22Rv1 (cell line): ENCODE data around the gene SPINT1.

Experiments used
- H3K27ac ChIP-seq: fragments of 450-650 bp; 2 replicates; pipeline ENCODE4 v1.5.1; 2017
- CTCF ChIP-seq: fragments of 450-650 bp; IDR thresholded peaks from 2 replicates; pipeline ENCODE4 v1.5.1; 2017; ENCODE audit warnings: mild to moderate bottlenecking
- ZFX ChIP-seq: fragments of 450-650 bp; IDR thresholded peaks from 2 replicates; pipeline ENCODE4 v1.6.1; 2017; ENCODE audit warnings: antibody characterized with exemption, borderline replicate concordance

Gene SPINT1

GRCh38 chr15:40843885-40844695 is at the start of gene SPINT1:
Gene SPINT1 (plus strand): TSS chr15:40844048. CDS start chr15:40844555, 507 bp downstream.
- TF ChIP-seq ZFX: no peak
- TF ChIP-seq CTCF: no peak
- peak within 1 kb of the TSS; percentile 82 for H3K27ac ChIP-seq

GRCh38 chr15:40796041-40796440 is 47.8 kb upstream of the SPINT1 start:
- no peak overlapping the region for H3K27ac ChIP-seq
- TF ChIP-seq CTCF (no peak), ZFX (no peak)

- H3K27ac ChIP-seq: no peak overlapping the region
- TF ChIP-seq CTCF (no peak), ZFX (no peak)
These were observed 47.3 kb upstream of the SPINT1 start for GRCh38 chr15:40796512-40796911.

DNA sequence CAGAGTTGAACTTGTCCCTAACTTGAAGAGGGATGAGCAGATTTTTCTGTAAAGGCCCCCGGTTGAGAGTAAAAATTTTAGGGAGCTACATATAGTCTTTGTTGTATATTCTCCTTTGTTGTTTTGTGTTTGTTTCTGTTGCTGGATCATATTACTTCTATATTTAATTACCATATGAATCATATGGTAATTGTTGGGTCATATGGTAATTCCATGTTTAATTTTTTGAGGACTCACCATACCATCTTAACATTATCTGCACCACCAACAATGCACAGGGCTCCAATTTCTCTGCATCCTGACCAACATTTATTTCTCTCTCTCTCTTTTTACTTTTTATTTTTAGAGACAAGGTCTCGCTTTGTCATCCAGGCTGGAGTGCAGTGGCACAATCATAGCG is 44.3 kb upstream of the SPINT1 start:
- no peak for TF ChIP-seq ZFX
- no peak for TF ChIP-seq CTCF
- no peak overlapping the region for H3K27ac ChIP-seq

GRCh38 chr15:40803076-40803475 is 40.8 kb upstream of the SPINT1 start:
- TF ChIP-seq CTCF (no peak), ZFX (no peak)
- peak overlapping the region; percentile 27; the same call in 1 of the 2 replicates for H3K27ac ChIP-seq

DNA sequence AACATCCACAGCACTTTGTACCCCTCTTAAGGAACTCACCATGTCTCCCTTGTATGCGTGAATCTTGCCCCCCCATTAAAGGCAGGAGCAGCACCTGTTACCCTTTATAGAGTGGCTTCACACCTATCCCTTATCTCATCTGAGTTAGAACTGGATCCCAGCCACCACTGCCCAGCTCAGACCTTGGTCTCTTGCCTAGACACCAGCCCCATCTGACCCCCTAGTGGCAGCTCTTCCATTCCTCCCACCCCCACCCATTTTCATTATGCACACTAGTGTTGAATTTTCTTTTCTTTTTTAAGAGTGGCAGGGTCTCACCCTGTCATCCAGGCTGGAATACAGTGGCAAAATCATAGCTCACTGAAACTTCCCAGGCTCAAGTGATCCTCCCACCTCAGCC is 40.2 kb upstream of the SPINT1 start:
- TF ChIP-seq ZFX (no peak), CTCF (peak; percentile 13)
- peak overlapping the region; percentile 27; the same call in 1 of the 2 replicates for H3K27ac ChIP-seq

- TF ChIP-seq ZFX: no peak
- TF ChIP-seq CTCF: no peak
- H3K27ac ChIP-seq: peak overlapping the region; percentile 77
These were observed 37.2 kb upstream of the SPINT1 start for GRCh38 chr15:40806672-40807027.
